Measurements from ENCODE around the gene CD244.

The CD244 gene, protein sequence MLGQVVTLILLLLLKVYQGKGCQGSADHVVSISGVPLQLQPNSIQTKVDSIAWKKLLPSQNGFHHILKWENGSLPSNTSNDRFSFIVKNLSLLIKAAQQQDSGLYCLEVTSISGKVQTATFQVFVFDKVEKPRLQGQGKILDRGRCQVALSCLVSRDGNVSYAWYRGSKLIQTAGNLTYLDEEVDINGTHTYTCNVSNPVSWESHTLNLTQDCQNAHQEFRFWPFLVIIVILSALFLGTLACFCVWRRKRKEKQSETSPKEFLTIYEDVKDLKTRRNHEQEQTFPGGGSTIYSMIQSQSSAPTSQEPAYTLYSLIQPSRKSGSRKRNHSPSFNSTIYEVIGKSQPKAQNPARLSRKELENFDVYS

GRCh38 chr1:160862203-160863060, at the start of gene CD244:
Gene CD244, minus strand, starts transcription at chr1:160862887. Its CDS starts 210 bp downstream, at chr1:160862677.
- DNase-seq (ENCODE audit: insufficient read length, low spot score) (no peak), FAIRE-seq (no peak)
- TF ChIP-seq, protein P1, sequence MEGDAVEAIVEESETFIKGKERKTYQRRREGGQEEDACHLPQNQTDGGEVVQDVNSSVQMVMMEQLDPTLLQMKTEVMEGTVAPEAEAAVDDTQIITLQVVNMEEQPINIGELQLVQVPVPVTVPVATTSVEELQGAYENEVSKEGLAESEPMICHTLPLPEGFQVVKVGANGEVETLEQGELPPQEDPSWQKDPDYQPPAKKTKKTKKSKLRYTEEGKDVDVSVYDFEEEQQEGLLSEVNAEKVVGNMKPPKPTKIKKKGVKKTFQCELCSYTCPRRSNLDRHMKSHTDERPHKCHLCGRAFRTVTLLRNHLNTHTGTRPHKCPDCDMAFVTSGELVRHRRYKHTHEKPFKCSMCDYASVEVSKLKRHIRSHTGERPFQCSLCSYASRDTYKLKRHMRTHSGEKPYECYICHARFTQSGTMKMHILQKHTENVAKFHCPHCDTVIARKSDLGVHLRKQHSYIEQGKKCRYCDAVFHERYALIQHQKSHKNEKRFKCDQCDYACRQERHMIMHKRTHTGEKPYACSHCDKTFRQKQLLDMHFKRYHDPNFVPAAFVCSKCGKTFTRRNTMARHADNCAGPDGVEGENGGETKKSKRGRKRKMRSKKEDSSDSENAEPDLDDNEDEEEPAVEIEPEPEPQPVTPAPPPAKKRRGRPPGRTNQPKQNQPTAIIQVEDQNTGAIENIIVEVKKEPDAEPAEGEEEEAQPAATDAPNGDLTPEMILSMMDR (IDR thresholded peaks at IDR 0.05; ENCODE audit: insufficient read depth, missing control alignments) = no peak

DNA sequence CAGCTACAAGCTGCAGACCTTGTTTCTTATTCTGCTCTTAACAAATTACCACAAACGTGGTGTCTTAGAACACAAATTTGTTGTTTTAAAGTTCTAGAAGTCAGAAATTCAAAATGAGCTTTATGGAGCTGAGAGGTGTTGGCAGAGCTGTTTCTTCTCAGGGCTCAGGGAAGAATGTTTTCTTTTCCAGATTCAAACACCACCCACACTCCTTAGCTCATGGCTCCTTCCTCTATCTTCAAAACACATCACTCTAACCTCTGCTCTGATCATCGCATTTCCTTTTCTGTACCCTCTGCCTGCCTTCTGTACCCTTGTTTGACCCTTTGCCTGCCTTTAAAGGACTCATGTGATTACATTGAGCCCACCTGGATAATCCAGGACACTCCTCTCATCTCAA, 49.2 kb upstream of the CD244 start:
- FAIRE-seq = no peak
- no peak for DNase-seq (ENCODE audit: insufficient read length, low spot score)
- TF ChIP-seq, protein P1 (IDR thresholded peaks at IDR 0.05; ENCODE audit: insufficient read depth, missing control alignments) = no peak

GRCh38 chr1:160911441-160911840, 48.8 kb upstream of the CD244 start:
- DNase-seq (ENCODE audit: insufficient read length, low spot score) (no peak), FAIRE-seq (no peak)
- TF ChIP-seq, protein P1 (IDR thresholded peaks at IDR 0.05; ENCODE audit: insufficient read depth, missing control alignments) = no peak

DNA sequence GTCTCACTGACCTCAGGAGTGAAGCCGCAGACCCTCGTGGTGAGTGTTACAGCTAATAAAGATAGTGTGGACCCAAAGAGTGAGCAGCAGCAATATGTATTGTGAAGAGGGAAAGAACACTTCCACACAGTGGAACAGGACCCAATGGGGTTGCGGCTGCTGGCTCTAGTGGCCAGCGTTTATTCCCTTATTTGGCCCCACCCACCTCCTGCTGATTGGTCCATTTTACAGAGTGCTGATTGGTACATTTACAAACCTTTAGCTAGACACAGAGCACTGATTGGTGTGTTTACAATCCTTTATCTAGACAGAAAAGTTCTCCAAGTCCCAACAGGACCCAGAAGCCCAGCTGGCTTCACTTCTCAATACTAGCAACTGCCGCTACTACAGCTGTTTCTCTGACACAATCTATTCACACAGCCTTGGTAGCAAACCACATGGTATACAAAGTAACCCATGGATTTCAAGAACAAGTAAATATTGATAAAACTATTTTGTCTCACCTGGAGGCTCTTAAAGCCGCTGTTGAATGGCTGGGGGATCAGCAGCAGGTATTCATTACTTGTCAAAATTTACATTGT, 47.6 kb upstream of the CD244 start:
- TF ChIP-seq, protein P1 (IDR thresholded peaks at IDR 0.05; ENCODE audit: insufficient read depth, missing control alignments) = no peak
- FAIRE-seq (no peak), DNase-seq (ENCODE audit: insufficient read length, low spot score) (no peak)

DNA sequence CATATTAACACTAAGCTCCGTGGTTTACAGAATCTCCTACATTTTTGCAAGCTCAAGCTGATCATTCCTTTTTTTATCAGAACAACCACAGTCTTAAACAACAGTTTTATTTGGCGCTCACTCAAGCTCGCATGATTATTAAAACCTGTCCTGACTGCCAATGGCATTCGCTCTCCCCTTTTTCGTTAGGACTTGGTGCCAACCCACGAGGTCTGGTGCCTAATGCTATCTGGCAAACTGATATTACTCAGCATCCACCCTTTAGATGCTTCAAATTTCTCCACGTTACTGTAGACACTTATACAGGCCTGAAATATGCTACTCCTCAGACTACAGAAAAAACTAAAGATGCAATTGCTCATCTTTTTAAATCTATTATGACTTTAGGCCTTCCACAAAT, 45.3 kb upstream of the CD244 start:
- FAIRE-seq = no peak
- no peak for DNase-seq (ENCODE audit: insufficient read length, low spot score)
- TF ChIP-seq, protein P1 (IDR thresholded peaks at IDR 0.05; ENCODE audit: insufficient read depth, missing control alignments) = no peak

GRCh38 chr1:160905617-160905989, 42.9 kb upstream of the CD244 start:
- no peak for DNase-seq (ENCODE audit: insufficient read length, low spot score)
- TF ChIP-seq, protein P1 (IDR thresholded peaks at IDR 0.05; ENCODE audit: insufficient read depth, missing control alignments) = no peak
- no peak for FAIRE-seq

Data from D721Med (cell line).